Natural killer cell (primary cell): ENCODE measurements around the gene SLC41A2. TPM values are rescaled to one million over a fixed set of nuclear protein-coding genes. Genes with fewer than 3 reads are reported as not detected.
A peak's percentile ranks its signal among the peaks of the same experiment; 100 is the strongest.

Experiments used
- ATAC-seq, 3 donors: fragments of 150-1000 bp in 2 of 3; fragments of 200-7000 bp in 1 of 3; cut with Tn5 transposase; 1 replicate in 1 of 3; 2 replicates in 2 of 3; pipeline ENCODE4 v1.10.0; 2021; ENCODE audit warnings: mild to moderate bottlenecking in 2 of 3, moderate library complexity in 2 of 3
- DNase-seq, 2 donors: peaks; one replicate each; pipeline versions ENCODE4 v3.0.0 to v3.0.0-alpha.2; 2013 to 2021; ENCODE audit warnings: mixed read lengths in 1 of 2
- H3K27ac ChIP-seq: one replicate; pipeline ENCODE4 v1.5.1; 2013; ENCODE audit warnings: mild to moderate bottlenecking, low read length
- H3K27me3 ChIP-seq: one replicate; pipeline ENCODE4 v1.6.1; 2013; ENCODE audit warnings: low read length; ENCODE audit not compliant: control insufficient read depth, insufficient read depth
- H3K36me3 ChIP-seq: one replicate; pipeline ENCODE4 v1.6.1; 2013; ENCODE audit warnings: low read length; ENCODE audit not compliant: control insufficient read depth, insufficient read depth
- H3K4me1 ChIP-seq: one replicate; pipeline ENCODE4 v1.6.1; 2013; ENCODE audit warnings: low read length; ENCODE audit not compliant: control insufficient read depth, insufficient read depth
- H3K4me3 ChIP-seq: one replicate; pipeline ENCODE4 v1.5.1; 2013; ENCODE audit warnings: low read length
- H3K9me3 ChIP-seq: one replicate; pipeline ENCODE4 v1.6.1; 2013; ENCODE audit warnings: low read length; ENCODE audit not compliant: control insufficient read depth, insufficient read depth
- H3K27ac Mint-ChIP-seq, 2 donors: one replicate each; pipeline ENCODE4 v1.8.0; 2022; ENCODE audit warnings: mild to moderate bottlenecking in 2 of 2, mixed read lengths in 2 of 2, moderate library complexity in 1 of 2
- H3K27me3 Mint-ChIP-seq, 2 donors: one replicate each; pipeline ENCODE4 v1.8.0; 2022; ENCODE audit warnings: low read depth in 2 of 2, mixed read lengths in 2 of 2
- H3K36me3 Mint-ChIP-seq: one replicate; pipeline ENCODE4 v1.8.0; 2022; ENCODE audit warnings: mixed read lengths
- H3K4me1 Mint-ChIP-seq, 2 donors: one replicate each; pipeline ENCODE4 v1.8.0; 2022; ENCODE audit warnings: mixed read lengths in 2 of 2
- H3K4me3 Mint-ChIP-seq: one replicate; pipeline ENCODE4 v1.8.0; 2022; ENCODE audit warnings: mild to moderate bottlenecking, moderate library complexity, mixed read lengths
- H3K9me3 Mint-ChIP-seq, 2 donors: one replicate each; pipeline ENCODE4 v1.8.0; 2022; ENCODE audit warnings: mixed read lengths in 2 of 2
- CTCF ChIP-seq: fragments of 200-600 bp; IDR thresholded peaks from one replicate; pipeline ENCODE4 v1.8.0; 2022; ENCODE audit warnings: antibody characterized with exemption
- WGBS: methylation state at CpG from one replicate; pipeline ENCODE4 v1.1.7; 2013; ENCODE audit warnings: missing lambda C conversion rate; ENCODE audit not compliant: insufficient coverage; 5-methylcytosine and 5-hydroxymethylcytosine counted together
- intact Hi-C: fragments of 100-400 bp; cut with micrococcal nuclease; formaldehyde crosslinking; loops from one replicate; pipeline ENCODE4 v1.14.2; 2022
- total RNA-seq, 4 donors: library from RNA; stranded (reverse); fragments of 120-200 nt in 1 of 4; gene quantifications; one replicate each; pipeline versions ENCODE4 v1.2.3 to v1.2.4, GENCODE V29; 2013 to 2022

The SLC41A2 gene
- total RNA-seq, 3 donors from 2014 or later (not counting 1 experiment from before 2014, with no cell fraction given): 1.3 to 3.5 (median 1.7) TPM

GRCh38 chr12:104930388-104931326 lies 27.4 kb downstream of the SLC41A2 start:
- DNase-seq: peak in 1 of 2 donors; percentile 16

GRCh38 chr12:104929977-104930376 lies 28.1 kb downstream of the SLC41A2 start:
- no peak overlapping the region for H3K4me3 Mint-ChIP-seq
- DNase-seq: no peak
- no peak for TF ChIP-seq CTCF
- ATAC-seq: no peak
- WGBS: 11% methylated on average over 2 of the region's 2 CpGs
- H3K27ac Mint-ChIP-seq: no peak overlapping the region
- Histone ChIP-seq H3K36me3 (no peaks in the 10 kb centered on the region), H3K27me3 (no peaks in the 10 kb centered on the region), H3K9me3 (no peaks in the 10 kb centered on the region), H3K4me3 (no peak overlapping the region), H3K4me1 (no peaks in the 10 kb centered on the region), H3K27ac (no peak overlapping the region)
- H3K27me3 Mint-ChIP-seq: peaks cover 0 to 17% of the 10 kb centered on the region in 2 donors
- no peaks in the 10 kb centered on the region for H3K4me1 Mint-ChIP-seq
- intact Hi-C loops: no loop called here
- no peaks in the 10 kb centered on the region for H3K36me3 Mint-ChIP-seq
- no peaks in the 10 kb centered on the region for H3K9me3 Mint-ChIP-seq

More at GRCh38 chr12:104930388-104931326, 27.4 kb downstream of the SLC41A2 start:
- peak in 1 of 3 donors; percentile 34 for ATAC-seq
- Mint-ChIP-seq H3K27me3 (peaks cover 0 to 17% of the 10 kb centered on the region in 2 donors), H3K27ac (no peak overlapping the region), H3K9me3 (no peaks in the 10 kb centered on the region), H3K36me3 (no peaks in the 10 kb centered on the region), H3K4me3 (no peak overlapping the region), H3K4me1 (no peaks in the 10 kb centered on the region)
- Histone ChIP-seq H3K36me3 (no peaks in the 10 kb centered on the region), H3K9me3 (no peaks in the 10 kb centered on the region), H3K27ac (no peak overlapping the region), H3K27me3 (no peaks in the 10 kb centered on the region), H3K4me1 (no peaks in the 10 kb centered on the region), H3K4me3 (no peak overlapping the region)
- intact Hi-C loops: no loop called here
- WGBS: 71% methylated on average over 3 of the region's 4 CpGs
- TF ChIP-seq CTCF: no peak

GRCh38 chr12:104929368-104929767 lies 28.7 kb downstream of the SLC41A2 start:
- WGBS: 76% methylated on average over 2 of the region's 2 CpGs
- no peak for TF ChIP-seq CTCF
- no peak overlapping the region for H3K27ac ChIP-seq
- H3K4me1 Mint-ChIP-seq: no peaks in the 10 kb centered on the region
- no peaks in the 10 kb centered on the region for H3K9me3 Mint-ChIP-seq
- H3K27me3 Mint-ChIP-seq: peaks cover 0 to 13% of the 10 kb centered on the region in 2 donors
- no peaks in the 10 kb centered on the region for H3K36me3 ChIP-seq
- no peak overlapping the region for H3K4me3 ChIP-seq
- DNase-seq (no peak), ATAC-seq (no peak)
- no peak overlapping the region for H3K27ac Mint-ChIP-seq
- no peaks in the 10 kb centered on the region for H3K27me3 ChIP-seq
- H3K4me3 Mint-ChIP-seq: no peak overlapping the region
- intact Hi-C loops: no loop called here
- H3K36me3 Mint-ChIP-seq: no peaks in the 10 kb centered on the region
- H3K9me3 ChIP-seq: no peaks in the 10 kb centered on the region
- H3K4me1 ChIP-seq: no peaks in the 10 kb centered on the region
